Body of pancreas (tissue), 4 donors: ENCODE results near the gene RBM23. TPM values are rescaled to one million over a fixed set of nuclear protein-coding genes. Genes with fewer than 3 reads are reported as not detected.
"Not testable (repeated sequence)": the region's sequence is repeated elsewhere in the genome, so short reads cannot be mapped to it uniquely, and the experiment has no call there.

Source experiments
- ATAC-seq: fragments of 150-250 bp; one replicate; pipeline ENCODE4 v1.9.1; 2016
- DNase-seq, 4 donors: peaks; one replicate each; pipeline ENCODE4 v3.0.0-alpha.2; 2019
- H3K27ac ChIP-seq, 4 donors: fragments of 200-600 bp; sonication (generic); 1 replicate in 3 of 4; 2 replicates in 1 of 4; pipeline versions ENCODE4 v1.5.1 to v1.6.1; 2016 to 2019; ENCODE audit warnings: mild to moderate bottlenecking in 1 of 4, mixed read lengths in 1 of 4, moderate library complexity in 1 of 4
- H3K27me3 ChIP-seq, 2 donors: fragments of 200-600 bp; sonication (generic); one replicate each; pipeline ENCODE4 v1.6.0; 2016; ENCODE audit warnings: mild to moderate bottlenecking in 1 of 2
- H3K36me3 ChIP-seq, 2 donors: fragments of 200-600 bp; sonication (generic); replicated peaks in 1 of 2; 2 replicates each; pipeline ENCODE4 v1.5.1; 2016; ENCODE audit warnings: low read depth in 2 of 2; ENCODE audit not compliant: insufficient read depth in 1 of 2
- H3K4me1 ChIP-seq: fragments of 200-600 bp; sonication (generic); one replicate; pipeline ENCODE4 v1.6.0; 2016
- H3K4me3 ChIP-seq, 2 donors: fragments of 200-600 bp; sonication (generic); 1 replicate in 1 of 2; 2 replicates in 1 of 2; pipeline ENCODE4 v1.5.1; 2016 to 2019
- H3K9me3 ChIP-seq, 3 donors: fragments of 200-600 bp; sonication (generic); 1 replicate in 2 of 3; 2 replicates in 1 of 3; pipeline ENCODE4 v1.5.1; 2016
- POLR2A ChIP-seq, 3 donors: fragments of 450-650 bp; IDR thresholded peaks; one replicate each; pipeline ENCODE4 v1.6.1; 2016; ENCODE audit warnings: antibody characterized with exemption in 3 of 3, mild to moderate bottlenecking in 2 of 3
- WGBS, 2 donors: methylation state at CpG; one replicate each; pipeline ENCODE4 v1.1.5; 2017; 5-methylcytosine and 5-hydroxymethylcytosine counted together
- intact Hi-C: fragments of 100-400 bp; cut with DNase I; formaldehyde crosslinking; loops from one replicate; pipeline ENCODE4 v1.15.1; 2023
- total RNA-seq, 2 donors: library from RNA; depleted of rRNA; stranded (reverse); fragments of >200 nt; gene quantifications; one replicate each; pipeline ENCODE4 v1.1.0, GENCODE V29; 2016
- TF ChIP-seq, protein P1 (sequence below), 7 experiments: fragments of 450-650 bp in 4 of 7; fragments of 200-600 bp in 3 of 7; sonication (generic) in 3 of 7; IDR thresholded peaks; one replicate each; pipeline ENCODE4 v1.5.1; 2016 to 2019; ENCODE audit warnings: antibody characterized with exemption in 7 of 7

Gene RBM23
- total RNA-seq, 2 donors from 2014 or later: 39.4 to 219 TPM

DNA sequence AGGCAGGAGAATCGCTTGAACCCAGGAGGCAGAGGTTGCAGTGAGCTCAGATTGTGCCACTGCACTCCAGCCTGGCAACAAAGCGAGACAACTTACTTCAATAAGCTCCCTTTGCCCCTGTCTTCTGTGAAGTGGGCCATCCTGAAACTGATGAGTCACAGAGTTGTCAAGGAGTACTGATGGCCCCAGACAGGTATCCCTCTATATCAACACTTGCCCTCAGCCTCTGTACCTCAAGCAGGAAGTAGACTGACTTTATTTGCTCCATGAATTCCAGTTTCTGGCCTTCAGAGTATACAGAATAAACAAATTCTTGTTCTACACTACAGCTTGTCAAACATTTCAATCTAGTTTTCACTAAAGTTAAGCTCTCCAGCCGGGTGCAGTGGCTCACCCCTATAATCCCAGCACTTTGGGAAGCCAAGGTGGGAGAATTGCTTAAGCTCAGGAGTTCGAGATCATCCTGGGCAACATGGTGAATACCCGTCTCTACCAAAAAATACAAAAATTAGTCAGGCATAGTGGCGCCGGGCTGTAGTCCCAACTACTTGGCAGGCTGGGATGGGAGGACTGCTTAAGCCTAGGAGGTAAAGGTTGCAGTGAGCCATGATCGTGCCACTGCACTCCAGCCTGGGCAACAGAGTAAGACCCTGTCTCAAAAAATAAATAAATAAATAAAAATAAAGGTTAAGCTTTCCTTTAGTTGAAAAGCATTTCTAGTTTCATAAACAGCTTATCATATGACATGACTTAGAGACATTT is 63.8 kb downstream of the RBM23 start:
- H3K27ac ChIP-seq: no peak overlapping the region
- intact Hi-C loops: loop anchor here (5.0 to 10.0 kb wide), 2 partner anchors 33 to 300 kb away; no protein-coding TSS in a partner anchor
- H3K9me3 ChIP-seq: no peaks in the 10 kb centered on the region
- peaks cover 25% of the 10 kb centered on the region for H3K4me1 ChIP-seq
- H3K36me3 ChIP-seq: no peaks in the 10 kb centered on the region
- ATAC-seq: no peak
- H3K4me3 ChIP-seq: no peak overlapping the region
- WGBS, 2 donors: 80 to 84% methylated on average over 8 of the region's 8 CpGs
- no peaks in the 10 kb centered on the region for H3K27me3 ChIP-seq
- TF ChIP-seq POLR2A (IDR thresholded peaks at IDR 0.05): no peak
- TF ChIP-seq, protein P1, sequence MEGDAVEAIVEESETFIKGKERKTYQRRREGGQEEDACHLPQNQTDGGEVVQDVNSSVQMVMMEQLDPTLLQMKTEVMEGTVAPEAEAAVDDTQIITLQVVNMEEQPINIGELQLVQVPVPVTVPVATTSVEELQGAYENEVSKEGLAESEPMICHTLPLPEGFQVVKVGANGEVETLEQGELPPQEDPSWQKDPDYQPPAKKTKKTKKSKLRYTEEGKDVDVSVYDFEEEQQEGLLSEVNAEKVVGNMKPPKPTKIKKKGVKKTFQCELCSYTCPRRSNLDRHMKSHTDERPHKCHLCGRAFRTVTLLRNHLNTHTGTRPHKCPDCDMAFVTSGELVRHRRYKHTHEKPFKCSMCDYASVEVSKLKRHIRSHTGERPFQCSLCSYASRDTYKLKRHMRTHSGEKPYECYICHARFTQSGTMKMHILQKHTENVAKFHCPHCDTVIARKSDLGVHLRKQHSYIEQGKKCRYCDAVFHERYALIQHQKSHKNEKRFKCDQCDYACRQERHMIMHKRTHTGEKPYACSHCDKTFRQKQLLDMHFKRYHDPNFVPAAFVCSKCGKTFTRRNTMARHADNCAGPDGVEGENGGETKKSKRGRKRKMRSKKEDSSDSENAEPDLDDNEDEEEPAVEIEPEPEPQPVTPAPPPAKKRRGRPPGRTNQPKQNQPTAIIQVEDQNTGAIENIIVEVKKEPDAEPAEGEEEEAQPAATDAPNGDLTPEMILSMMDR (IDR thresholded peaks at IDR 0.05): no peak
- no peak for DNase-seq

GRCh38 chr14:22854296-22854695 is 64.7 kb downstream of the RBM23 start:
- intact Hi-C loops: loop anchor here (10.0 kb wide), 1 partner anchor 299 kb away; no protein-coding TSS in a partner anchor
- not testable (repeated sequence) for H3K27me3 ChIP-seq, H3K9me3 ChIP-seq, H3K4me3 ChIP-seq, ATAC-seq, DNase-seq, H3K36me3 ChIP-seq, H3K27ac ChIP-seq
- peaks cover 28% of the 10 kb centered on the region for H3K4me1 ChIP-seq
- whole genome bisulfite sequencing, 2 donors: 94 to 96% methylated on average over 10 to 11 of the region's 11 CpGs

- 0 to 7% methylated on average over 11 to 20 of the region's 20 CpGs for WGBS, 2 donors
- Histone ChIP-seq H3K36me3 (no peaks in the 10 kb centered on the region), H3K4me3 (no peak overlapping the region), H3K27ac (peak overlapping the region; percentile 53 to 84 (median 80)), H3K27me3 (no peaks in the 10 kb centered on the region), H3K4me1 (peaks cover 28% of the 10 kb centered on the region), H3K9me3 (no peaks in the 10 kb centered on the region)
- intact Hi-C loops: loop anchor here (10.0 kb wide), 1 partner anchor 298 kb away; no protein-coding TSS in a partner anchor
- TF ChIP-seq, protein P1 (IDR thresholded peaks at IDR 0.05): peak; percentile 76 to 99 (median 93)
- TF ChIP-seq POLR2A (IDR thresholded peaks at IDR 0.05): peak in 2 of 3 donors; percentile 28 to 47
- peak; percentile 86 to 93 (median 90) for DNase-seq
- ATAC-seq: peak; percentile 81
These were observed 65.8 kb downstream of the RBM23 start for GRCh38 chr14:22852940-22853767.

DNA sequence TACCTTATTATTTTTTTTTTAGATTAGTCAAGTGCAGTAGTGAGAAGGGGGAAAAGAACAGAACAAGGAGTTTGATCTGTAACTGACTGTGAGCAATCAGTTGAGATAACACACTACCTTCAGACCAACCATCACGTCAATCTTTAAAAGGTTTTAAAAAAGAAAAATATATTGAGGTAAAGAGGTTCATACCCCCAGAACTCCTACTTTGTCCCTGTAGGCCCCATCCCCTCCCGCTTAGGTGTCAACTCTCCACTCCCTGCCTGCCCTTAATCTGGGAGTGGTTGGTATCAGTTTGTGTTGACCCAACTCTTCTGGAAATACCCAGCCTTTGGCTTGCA is 66.4 kb downstream of the RBM23 start:
- Histone ChIP-seq H3K27ac (peak overlapping the region in 3 of 4 donors; percentile 78 to 84 (median 82)), H3K27me3 (no peaks in the 10 kb centered on the region), H3K36me3 (no peaks in the 10 kb centered on the region), H3K9me3 (no peaks in the 10 kb centered on the region), H3K4me1 (peaks cover 28% of the 10 kb centered on the region), H3K4me3 (no peak overlapping the region)
- no peak for ATAC-seq
- WGBS, 2 donors: 28 to 30% methylated on average over 2 of the region's 2 CpGs
- intact Hi-C loops: loop anchor here (10.0 kb wide), 1 partner anchor 298 kb away; no protein-coding TSS in a partner anchor
- TF ChIP-seq POLR2A (IDR thresholded peaks at IDR 0.05): no peak
- TF ChIP-seq, protein P1 (IDR thresholded peaks at IDR 0.05): no peak
- DNase-seq: no peak

DNA sequence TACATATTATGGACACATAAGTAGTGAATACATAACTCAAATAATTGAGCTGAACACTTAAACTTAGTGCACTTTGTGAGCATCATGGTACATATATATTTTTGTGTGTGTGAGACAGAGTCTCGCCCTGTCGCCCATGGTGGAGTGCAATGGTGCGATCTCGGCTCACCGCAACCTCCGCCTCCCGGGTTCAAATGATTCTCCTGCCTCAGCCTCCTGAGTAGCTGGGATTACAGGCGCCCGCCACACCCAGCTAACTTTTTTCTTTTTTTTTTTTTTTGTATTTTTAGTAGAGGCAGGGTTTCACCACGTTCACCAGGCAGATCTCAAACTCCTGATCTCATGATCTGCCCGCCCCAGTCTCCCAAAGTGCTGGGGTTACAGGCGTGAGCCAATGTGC is 66.8 kb downstream of the RBM23 start:
- H3K4me1 ChIP-seq: peaks cover 28% of the 10 kb centered on the region
- 80 to 85% methylated on average over 12 of the region's 12 CpGs for WGBS, 2 donors
- intact Hi-C loops: loop anchor here (10.0 kb wide), 1 partner anchor 297 kb away; no protein-coding TSS in a partner anchor
- not testable (repeated sequence) for H3K9me3 ChIP-seq, ATAC-seq, DNase-seq, H3K4me3 ChIP-seq, H3K27me3 ChIP-seq, H3K36me3 ChIP-seq
- H3K27ac ChIP-seq: peak overlapping the region; percentile 71 to 82 (median 80)
